A549 (cell line): ENCODE measurements around the gene SNW1. TPM values are rescaled to one million over a fixed set of nuclear protein-coding genes. Genes with fewer than 3 reads are reported as not detected.

ENCODE experiments used
- ATAC-seq, 2 experiments: fragments of 200-7000 bp in 1 of 2; fragments of >200 bp in 1 of 2; cut with Nextera tagmentation in 1 of 2; cut with Tn5 transposase in 1 of 2; 3 replicates each; pipeline versions ENCODE4 v1.8.0 to v1.9.1; 2018 to 2020; ENCODE audit warnings: mild to moderate bottlenecking in 1 of 2, moderate library complexity in 1 of 2
- CTCF ChIA-PET: fragments of 300-600 bp; sonication (Branson Sonifier 250); formaldehyde crosslinking; extraction: SDS; loops from one replicate; lab custom pipeline; 2021; ENCODE audit warnings: antibody characterized with exemption, inconsistent platforms; lab: Yijun Ruan, JAX
- POLR2A ChIA-PET: fragments of 350-600 bp; formaldehyde crosslinking; extraction: SDS; loops from one replicate; lab custom pipeline; 2021; ENCODE audit warnings: antibody characterized with exemption, inconsistent platforms; lab: Yijun Ruan, JAX
- DNase-seq, 2 experiments: peaks; one replicate each; pipeline versions ENCODE4 v3.0.0 to v3.0.0-alpha.2; 2011 to 2016; ENCODE audit warnings: low read depth in 1 of 2, low spot score in 1 of 2
- FAIRE-seq: peaks from 2 replicates; lab custom pipeline; 2011; peaks lifted over from hg19 to GRCh38; lab: Jason Lieb, UNC
- H3K27ac ChIP-seq, 2 experiments: fragments of >200 bp; sonication (Bioruptor Twin); formaldehyde crosslinking; 3 replicates each; pipeline ENCODE4 v1.5.1; 2016 to 2017
- H3K4me1 ChIP-seq: fragments of >200 bp; sonication (Bioruptor Twin); formaldehyde crosslinking; 3 replicates; pipeline ENCODE4 v1.6.1; 2016
- H3K4me2 ChIP-seq: fragments of >200 bp; sonication (Bioruptor Twin); formaldehyde crosslinking; 3 replicates; pipeline ENCODE4 v1.6.1; 2016
- H3K4me3 ChIP-seq: fragments of >200 bp; sonication (Bioruptor Twin); formaldehyde crosslinking; 3 replicates; pipeline ENCODE4 v1.5.1; 2016
- H3K9me3 ChIP-seq: fragments of >200 bp; sonication (Bioruptor Twin); formaldehyde crosslinking; 3 replicates; pipeline ENCODE4 v1.6.1; 2016
- BHLHE40 ChIP-seq: IDR thresholded peaks from 2 replicates; pipeline ENCODE4 v1.6.1; 2012; ENCODE audit warnings: low read depth, low read length, inconsistent platforms
- CTCF ChIP-seq: fragments of >200 bp; sonication (Bioruptor Twin); formaldehyde crosslinking; IDR thresholded peaks from 3 replicates; pipeline ENCODE4 v1.5.1; 2016
- ELK1 ChIP-seq: fragments of 150-350 bp; IDR thresholded peaks from 2 replicates; pipeline ENCODE4 v1.6.1; 2014; ENCODE audit warnings: low read depth, mild to moderate bottlenecking, low read length
- EP300 ChIP-seq, 2 experiments: fragments of >200 bp; sonication (Bioruptor Twin); formaldehyde crosslinking; IDR thresholded peaks; 2 replicates in 1 of 2; 3 replicates in 1 of 2; pipeline ENCODE4 v1.6.1; 2016 to 2017
- FOSL2 ChIP-seq, 2 experiments: fragments of 450-650 bp in 1 of 2; fragments of >200 bp in 1 of 2; sonication (Bioruptor Twin) in 1 of 2; formaldehyde crosslinking; IDR thresholded peaks; 2 replicates each; pipeline versions ENCODE4 v1.5.0 to v1.6.1; 2016 to 2020; ENCODE audit warnings: mild to moderate bottlenecking in 1 of 2, moderate library complexity in 1 of 2
- HEYL ChIP-seq: fragments of 250-450 bp; sonication (Bioruptor Pico); IDR thresholded peaks from 2 replicates; pipeline ENCODE4 v1.8.0; 2021; ENCODE audit warnings: mild to moderate bottlenecking, moderate library complexity
- HOXA7 ChIP-seq: fragments of 250-450 bp; sonication (Bioruptor Pico); IDR thresholded peaks from 2 replicates; pipeline ENCODE4 v1.5.0; 2020; ENCODE audit warnings: mild to moderate bottlenecking, moderate library complexity
- JUN ChIP-seq, 2 experiments: fragments of >200 bp; sonication (Bioruptor Twin); formaldehyde crosslinking; IDR thresholded peaks; 2 replicates in 1 of 2; 3 replicates in 1 of 2; pipeline ENCODE4 v1.6.1; 2016 to 2017
- POLR2A ChIP-seq: IDR thresholded peaks from 2 replicates; pipeline ENCODE4 v1.6.1; 2012; ENCODE audit warnings: mild to moderate bottlenecking, low read length
- RAD21 ChIP-seq, 2 experiments: fragments of >200 bp in 1 of 2; sonication (Bioruptor Twin) in 1 of 2; formaldehyde crosslinking in 1 of 2; IDR thresholded peaks in 1 of 2; conservative IDR thresholded peaks in 1 of 2; 2 replicates in 1 of 2; 3 replicates in 1 of 2; pipeline ENCODE4 v1.6.1; 2012 to 2018; ENCODE audit warnings: inconsistent platforms in 1 of 2
- TP53 ChIP-seq: fragments of 250-450 bp; sonication (Bioruptor Pico); IDR thresholded peaks from 2 replicates; pipeline ENCODE4 v1.5.0; 2021; ENCODE audit warnings: mild to moderate bottlenecking, moderate library complexity
- ZNF302 ChIP-seq: fragments of 250-450 bp; sonication (Bioruptor Pico); IDR thresholded peaks from 2 replicates; pipeline ENCODE4 v1.9.0; 2021; ENCODE audit warnings: inconsistent platforms, mild to moderate bottlenecking, moderate library complexity
- WGBS: methylation state at CpG from one replicate; pipeline ENCODE4 v1.1.6; 2017; ENCODE audit errors: missing lambda C conversion rate; 5-methylcytosine and 5-hydroxymethylcytosine counted together
- polyA plus RNA-seq, 4 experiments: library from polyadenylated mRNA; depleted of rRNA in 3 of 4; stranded (reverse); fragments of >200 nt; fragmentation: RNase III in 1 of 4; extraction: RNeasy Plus Mini Kit Qiagen cat#74134 plus additional on column Dnase treatment in 1 of 4; gene quantifications; 2 replicates in 3 of 4; 3 replicates in 1 of 4; pipeline ENCODE4 v1.2.3, GENCODE V29; 2011 to 2017
- TF ChIP-seq, protein P1 (sequence below): fragments of 250-450 bp; sonication (Bioruptor Pico); IDR thresholded peaks from 2 replicates; pipeline ENCODE4 v1.5.0; 2021; ENCODE audit warnings: mild to moderate bottlenecking, moderate library complexity, borderline replicate concordance
- TF ChIP-seq, protein P2 (sequence below): IDR thresholded peaks from 2 replicates; pipeline ENCODE4 v1.6.1; 2012

SNW1 gene
- polyA plus RNA-seq, 2 of the 4 experiments (the other 2 are of a cell fraction) = 64.8 to 84.0 TPM

GRCh38 chr14:77707355-77707723, 53.6 kb downstream of the SNW1 start:
- Histone ChIP-seq H3K4me2 (peak overlapping the region; percentile 99), H3K27ac (peak overlapping the region; percentile 78 to 90), H3K4me3 (peak overlapping the region; percentile 89), H3K4me1 (peaks cover 21% of the 10 kb centered on the region), H3K9me3 (no peaks in the 10 kb centered on the region)
- TF ChIP-seq, protein P1, sequence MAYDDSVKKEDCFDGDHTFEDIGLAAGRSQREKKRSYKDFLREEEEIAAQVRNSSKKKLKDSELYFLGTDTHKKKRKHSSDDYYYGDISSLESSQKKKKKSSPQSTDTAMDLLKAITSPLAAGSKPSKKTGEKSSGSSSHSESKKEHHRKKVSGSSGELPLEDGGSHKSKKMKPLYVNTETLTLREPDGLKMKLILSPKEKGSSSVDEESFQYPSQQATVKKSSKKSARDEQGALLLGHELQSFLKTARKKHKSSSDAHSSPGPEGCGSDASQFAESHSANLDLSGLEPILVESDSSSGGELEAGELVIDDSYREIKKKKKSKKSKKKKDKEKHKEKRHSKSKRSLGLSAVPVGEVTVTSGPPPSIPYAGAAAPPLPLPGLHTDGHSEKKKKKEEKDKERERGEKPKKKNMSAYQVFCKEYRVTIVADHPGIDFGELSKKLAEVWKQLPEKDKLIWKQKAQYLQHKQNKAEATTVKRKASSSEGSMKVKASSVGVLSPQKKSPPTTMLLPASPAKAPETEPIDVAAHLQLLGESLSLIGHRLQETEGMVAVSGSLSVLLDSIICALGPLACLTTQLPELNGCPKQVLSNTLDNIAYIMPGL (CRISPR knock-in tag) = no peak
- TF ChIP-seq ELK1 (no peak), RAD21 (conservative IDR thresholded peaks at IDR 0.05 in 1 of 2, IDR thresholded peaks at IDR 0.05 in 1 of 2) (peak; percentile 35 to 41; a peak in 3 of 5 replicates), BHLHE40 (no peak), TP53 (CRISPR knock-in tag) (no peak), CTCF (peak; percentile 34)
- TF ChIP-seq, protein P2, sequence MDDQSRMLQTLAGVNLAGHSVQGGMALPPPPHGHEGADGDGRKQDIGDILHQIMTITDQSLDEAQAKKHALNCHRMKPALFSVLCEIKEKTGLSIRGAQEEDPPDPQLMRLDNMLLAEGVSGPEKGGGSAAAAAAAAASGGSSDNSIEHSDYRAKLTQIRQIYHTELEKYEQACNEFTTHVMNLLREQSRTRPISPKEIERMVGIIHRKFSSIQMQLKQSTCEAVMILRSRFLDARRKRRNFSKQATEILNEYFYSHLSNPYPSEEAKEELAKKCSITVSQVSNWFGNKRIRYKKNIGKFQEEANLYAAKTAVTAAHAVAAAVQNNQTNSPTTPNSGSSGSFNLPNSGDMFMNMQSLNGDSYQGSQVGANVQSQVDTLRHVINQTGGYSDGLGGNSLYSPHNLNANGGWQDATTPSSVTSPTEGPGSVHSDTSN = no peak
- CTCF ChIA-PET = interaction anchor here (3.0 kb wide), 1 partner anchor 10 kb away, joined by 14 read pairs; no protein-coding TSS in a partner anchor
- ATAC-seq (peak; percentile 62 to 67), FAIRE-seq (no peak), DNase-seq (peak; percentile 31 to 41)
- WGBS = 2% methylated on average over 14 of the region's 14 CpGs
- POLR2A ChIA-PET = interaction anchor here (0.6 kb wide), 1 partner anchor 391 kb away, joined by 6 read pairs; no protein-coding TSS in a partner anchor

DNA sequence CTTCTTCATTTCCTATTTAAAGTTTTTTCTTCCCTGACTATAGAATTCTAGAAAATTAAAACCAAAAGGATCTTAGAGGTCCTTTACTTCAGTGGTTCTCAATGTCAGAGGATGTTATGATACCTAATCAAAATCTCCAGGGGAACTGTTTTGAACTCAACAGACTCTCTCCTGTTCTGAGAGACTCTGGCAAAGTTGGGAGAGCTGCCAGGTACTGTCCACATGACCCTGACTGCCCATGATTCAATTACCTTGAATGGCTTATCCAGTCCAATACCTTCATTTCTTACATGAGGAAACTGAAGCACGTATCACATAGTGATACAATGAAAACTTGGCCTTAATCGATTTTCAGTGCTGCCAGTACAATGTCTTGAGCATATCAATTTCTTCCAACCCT, 69.7 kb downstream of the SNW1 start:
- ATAC-seq (no peak), FAIRE-seq (no peak), DNase-seq (no peak)
- ChIA-PET POLR2A (interaction anchor here (0.6 kb wide), 1 partner anchor 16 kb away, joined by 3 read pairs; no protein-coding TSS in a partner anchor), CTCF (interaction anchor here (0.6 to 1.2 kb wide), 2 partner anchors 9 to 36 kb away, joined by 3 read pairs; no protein-coding TSS in a partner anchor)
- no peaks in the 10 kb centered on the region for H3K4me1 ChIP-seq
- TF ChIP-seq HOXA7 (CRISPR knock-in tag) (no peak), EP300 (IDR thresholded peaks at IDR 0.05) (no peak), ZNF302 (no peak), POLR2A (no peak), HEYL (CRISPR knock-in tag) (no peak)
- no peaks in the 10 kb centered on the region for H3K9me3 ChIP-seq
- no peak overlapping the region for H3K4me2 ChIP-seq
- no peak overlapping the region for H3K4me3 ChIP-seq
- H3K27ac ChIP-seq = no peak overlapping the region
- 93% methylated on average over 2 of the region's 2 CpGs for WGBS

DNA sequence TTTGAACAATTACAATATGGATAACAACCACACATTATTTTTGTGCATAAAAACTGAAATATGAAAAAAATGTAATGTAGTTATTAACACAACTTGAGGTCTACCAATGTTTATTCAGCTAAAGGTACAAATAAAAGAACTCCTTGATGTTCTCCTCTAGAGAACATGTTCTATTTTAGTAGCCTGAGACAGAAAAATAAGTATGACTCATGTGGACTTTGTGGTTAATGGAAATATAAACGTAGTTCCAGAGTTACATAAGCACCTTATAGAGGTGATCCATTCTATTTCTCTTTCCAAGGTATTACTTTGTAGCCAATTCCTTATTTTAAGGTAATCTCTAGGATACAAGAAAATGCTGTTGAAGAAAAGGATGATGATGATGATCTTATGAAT, 78.8 kb downstream of the SNW1 start:
- TF ChIP-seq JUN (IDR thresholded peaks at IDR 0.05) (no peak), FOSL2 (IDR thresholded peaks at IDR 0.05) (no peak), FOSL2 (CRISPR knock-in tag; IDR thresholded peaks at IDR 0.05) (peak; percentile 42)
- Histone ChIP-seq H3K4me3 (no peak overlapping the region), H3K4me1 (peaks cover 20% of the 10 kb centered on the region), H3K4me2 (peak overlapping the region; percentile 34), H3K9me3 (no peaks in the 10 kb centered on the region), H3K27ac (no peak overlapping the region)
- ATAC-seq (0 out of 6 replicates have a peak, but pooled peaks of 1 of the 2 experiments have one; percentile 30), FAIRE-seq (no peak), DNase-seq (no peak)
- CTCF ChIA-PET = interaction anchor here (1.5 to 1.7 kb wide), 2 partner anchors 15 to 26 kb away, joined by 4 to 5 read pairs; no protein-coding TSS in a partner anchor
- POLR2A ChIA-PET = no interaction called here
- WGBS = 2% methylated on average over 1 of the region's 1 CpG
